Measurements from ENCODE around the gene SYT8. TPM values are rescaled to one million over a fixed set of nuclear protein-coding genes. Genes with fewer than 3 reads are reported as not detected.

Gene SYT8
- total RNA-seq, 1 experiment from 2014 or later = 1.0 TPM

- H3K79me2 ChIP-seq (ENCODE audit: insufficient read depth, low read length) = no peaks in the 10 kb centered on the region
- ChIA-PET CTCF (interaction anchor here (1.0 kb wide), 1 partner anchor 176 kb away, joined by 5 read pairs; no protein-coding TSS in a partner anchor), RAD21 (ENCODE audit: low non-redundant PET in 1 of 2, low total read pairs in 2 of 2, uncharacterized antibody in 2 of 2, unreplicated experiment in 2 of 2) (no interaction called here), POLR2A (no interaction called here)
- H3K36me3 ChIP-seq (ENCODE audit: control insufficient read depth in 1 of 2, insufficient read depth in 2 of 2, low read length in 2 of 2) = no peaks in the 10 kb centered on the region
- intact Hi-C loops (cut with micrococcal nuclease) = no loop called here
- peaks cover 51 to 82% of the 10 kb centered on the region in 2 experiments for H3K4me1 ChIP-seq (ENCODE audit: control insufficient read depth in 1 of 2, insufficient read depth in 2 of 2, low read length in 2 of 2)
- no peak overlapping the region for H3K4me3 ChIP-seq (replicated peaks in 1 of 2; ENCODE audit: low read depth in 1 of 2, low read length in 2 of 2)
- H4K20me1 ChIP-seq (ENCODE audit: insufficient read depth) = no peaks in the 10 kb centered on the region
- ATAC-seq (no peak), DNase-seq (ENCODE audit: low read depth, low spot score) (no peak)
- H3K9me3 ChIP-seq (ENCODE audit: control insufficient read depth in 1 of 2, insufficient read depth in 1 of 2, low read depth in 1 of 2, low read length in 2 of 2) = no peaks in the 10 kb centered on the region
- H3K9ac ChIP-seq (ENCODE audit: low read length) = no peak overlapping the region
- TF ChIP-seq TCF7L2 (IDR thresholded peaks at IDR 0.05; ENCODE audit: borderline replicate concordance, extremely low read depth, insufficient read depth, insufficient read length) (no peak), POLR2AphosphoS5 (IDR thresholded peaks at IDR 0.05; ENCODE audit: low read depth, low read length) (no peak), ZNF274 (IDR thresholded peaks at IDR 0.05; ENCODE audit: low read depth, low read length) (no peak), FOSL1 (IDR thresholded peaks at IDR 0.05; ENCODE audit: low read depth) (no peak), SRF (IDR thresholded peaks at IDR 0.05; ENCODE audit: low read depth) (no peak), REST (IDR thresholded peaks at IDR 0.05; ENCODE audit: low read depth) (no peak), ZBTB33 (IDR thresholded peaks at IDR 0.05; ENCODE audit: extremely low read depth, insufficient replicate concordance, low read length) (no peak)
- no peak overlapping the region for H3K27ac ChIP-seq (ENCODE audit: low read depth, low read length)
- no peaks in the 10 kb centered on the region for H3K27me3 ChIP-seq (ENCODE audit: insufficient read depth, low read length)
- peak overlapping the region; percentile 33 for H3K4me2 ChIP-seq (ENCODE audit: low read length)
- no TSS peak for BruUV-seq (replicated peaks)
- H2AFZ ChIP-seq (ENCODE audit: low read depth, low read length, poor library complexity, severe bottlenecking) = no peak overlapping the region
- no peaks in the 10 kb centered on the region for H3K9me2 ChIP-seq (ENCODE audit: insufficient read depth)
Observed at GRCh38 chr11:1828542-1828941, 6.2 kb upstream of the SYT8 start.
